Stimulated activated naive CD8-positive, alpha-beta T cell treated with anti-CD3 and anti-CD28 coated beads, Interleukin-15, Interleukin-2, amounts not matched to agents 100 ng/mL and 50 ng/mL, for 24 hours (primary cell): ENCODE measurements around the gene VRTN.
"Not testable (repeated sequence)": the region's sequence is repeated elsewhere in the genome, so short reads cannot be mapped to it uniquely, and the experiment has no call there.

ENCODE experiments used
- H3K27ac Mint-ChIP-seq: one replicate; pipeline ENCODE4 v1.8.0; 2021; ENCODE audit warnings: mild to moderate bottlenecking, mixed read lengths
- H3K27me3 Mint-ChIP-seq: one replicate; pipeline ENCODE4 v1.8.0; 2021; ENCODE audit warnings: mixed read lengths
- H3K36me3 Mint-ChIP-seq: one replicate; pipeline ENCODE4 v1.8.0; 2021; ENCODE audit warnings: low read depth, mixed read lengths
- H3K4me1 Mint-ChIP-seq: one replicate; pipeline ENCODE4 v1.8.0; 2021; ENCODE audit warnings: low read depth, mixed read lengths
- H3K4me3 Mint-ChIP-seq: one replicate; pipeline ENCODE4 v1.8.0; 2021; ENCODE audit warnings: mild to moderate bottlenecking, mixed read lengths
- H3K9me3 Mint-ChIP-seq: one replicate; pipeline ENCODE4 v1.8.0; 2021; ENCODE audit warnings: mixed read lengths

Gene VRTN

DNA sequence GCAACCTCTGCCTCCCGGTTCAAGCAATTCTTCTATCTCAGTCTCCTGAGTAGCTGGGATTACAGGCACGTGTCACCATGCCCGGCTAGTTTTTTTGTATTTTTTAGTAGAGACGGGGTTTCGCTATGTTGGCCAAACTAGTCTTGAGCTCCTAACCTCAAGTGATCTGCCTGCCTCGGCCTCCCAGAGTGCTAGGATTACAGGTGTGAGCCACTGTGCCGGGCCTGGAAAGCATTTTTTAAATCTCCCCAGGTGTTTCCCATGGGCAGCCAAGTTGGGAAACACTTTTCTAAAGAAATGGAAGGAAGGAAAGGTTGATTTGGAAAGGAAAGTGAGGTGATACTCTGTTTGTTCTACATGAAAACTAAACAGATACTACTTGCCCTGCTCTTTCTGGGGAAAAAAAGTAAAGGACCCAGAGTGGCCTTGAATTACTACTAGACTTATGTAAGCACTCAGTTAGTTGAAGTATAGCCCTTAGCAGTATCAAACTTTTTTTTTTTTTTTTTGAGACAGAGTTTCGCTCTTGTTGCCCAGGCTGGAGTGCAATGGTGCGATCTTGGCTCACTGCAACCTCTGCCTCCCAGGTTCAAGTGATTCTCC lies 18.2 kb upstream of the VRTN start:
- H3K27ac Mint-ChIP-seq, H3K27me3 Mint-ChIP-seq, H3K4me1 Mint-ChIP-seq, H3K4me3 Mint-ChIP-seq, H3K9me3 Mint-ChIP-seq, H3K36me3 Mint-ChIP-seq: not testable (repeated sequence)

DNA sequence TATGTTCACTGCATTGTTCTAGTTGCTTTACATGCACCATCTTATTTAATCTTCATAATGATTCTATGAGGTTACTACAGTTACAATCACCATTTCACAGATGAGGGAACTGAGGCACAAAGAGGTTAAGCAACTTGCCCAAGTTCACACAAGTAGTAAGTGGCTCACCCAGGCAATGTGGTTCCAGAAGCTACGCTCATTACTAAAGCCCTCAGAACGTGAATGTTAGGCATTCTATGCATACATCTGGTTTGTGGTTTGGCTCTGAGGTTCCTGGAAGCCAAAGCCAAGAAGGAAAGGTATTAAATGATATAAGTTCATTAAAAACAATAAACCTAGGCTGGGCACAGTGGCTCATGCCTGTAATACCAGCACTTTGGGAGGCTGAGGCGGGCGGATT lies 14.4 kb upstream of the VRTN start:
- no peaks in the 10 kb centered on the region for H3K4me1 Mint-ChIP-seq
- peaks cover 7% of the 10 kb centered on the region for H3K27me3 Mint-ChIP-seq
- no peaks in the 10 kb centered on the region for H3K9me3 Mint-ChIP-seq
- no peak overlapping the region for H3K27ac Mint-ChIP-seq
- H3K4me3 Mint-ChIP-seq, result no peak overlapping the region
- no peaks in the 10 kb centered on the region for H3K36me3 Mint-ChIP-seq

DNA sequence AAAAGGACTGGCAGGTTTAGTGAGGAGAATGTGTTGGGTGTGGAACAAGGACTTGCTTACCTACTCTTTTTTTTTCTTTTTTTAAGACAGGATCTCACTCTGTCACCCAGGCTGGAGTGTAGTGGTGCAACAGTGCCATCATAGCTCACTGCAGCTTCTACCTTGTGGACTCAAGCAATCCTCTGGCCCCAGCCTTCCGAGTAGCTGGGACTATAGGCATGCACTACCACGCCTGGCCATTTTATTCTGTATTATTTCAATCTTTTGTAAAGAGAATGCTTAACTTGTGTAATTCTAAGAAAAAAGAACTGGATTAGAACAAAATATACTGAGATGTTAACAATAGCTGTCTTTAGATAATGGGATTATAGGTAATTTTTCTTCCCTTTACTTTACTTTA lies 1.9 kb upstream of the VRTN start:
- Mint-ChIP-seq H3K27ac (no peak overlapping the region), H3K9me3 (no peaks in the 10 kb centered on the region), H3K4me1 (no peaks in the 10 kb centered on the region), H3K4me3 (no peak overlapping the region), H3K27me3 (peaks cover 10% of the 10 kb centered on the region), H3K36me3 (no peaks in the 10 kb centered on the region)

DNA sequence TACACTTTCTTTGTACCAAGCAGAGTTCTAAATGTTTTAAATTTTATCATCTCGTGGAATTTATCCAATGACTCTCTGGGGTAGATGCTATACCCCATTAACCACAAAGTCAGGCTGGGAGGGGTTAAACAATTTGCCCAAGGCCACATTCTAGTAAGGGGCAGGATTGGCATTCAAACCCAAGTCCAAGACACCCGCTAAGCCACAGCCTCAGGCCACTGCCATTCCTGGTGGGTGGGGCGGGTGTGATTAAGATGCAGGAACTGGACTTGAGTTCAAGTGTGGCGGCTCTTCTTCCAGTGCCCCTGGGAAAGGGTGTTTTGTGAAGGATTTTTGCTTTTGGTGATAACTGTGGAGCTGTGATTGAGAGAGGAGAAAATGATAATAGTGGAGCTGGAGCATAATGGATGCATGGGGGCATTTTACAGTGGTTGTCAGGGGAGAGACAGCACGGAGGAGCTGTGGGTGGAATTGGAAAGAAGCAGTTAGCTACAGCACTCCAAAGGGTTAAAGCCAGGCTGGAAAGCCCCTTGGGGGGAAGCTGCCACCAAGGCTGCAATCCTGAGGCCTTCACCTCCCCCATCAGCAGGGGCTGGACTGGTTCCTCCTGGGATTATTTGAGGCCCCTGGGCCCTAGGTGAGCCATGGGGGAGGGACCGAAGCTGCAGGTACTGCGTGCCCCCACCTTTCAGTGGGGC lies 1.0 kb upstream of the VRTN start:
- H3K4me3 Mint-ChIP-seq, result no peak overlapping the region

DNA sequence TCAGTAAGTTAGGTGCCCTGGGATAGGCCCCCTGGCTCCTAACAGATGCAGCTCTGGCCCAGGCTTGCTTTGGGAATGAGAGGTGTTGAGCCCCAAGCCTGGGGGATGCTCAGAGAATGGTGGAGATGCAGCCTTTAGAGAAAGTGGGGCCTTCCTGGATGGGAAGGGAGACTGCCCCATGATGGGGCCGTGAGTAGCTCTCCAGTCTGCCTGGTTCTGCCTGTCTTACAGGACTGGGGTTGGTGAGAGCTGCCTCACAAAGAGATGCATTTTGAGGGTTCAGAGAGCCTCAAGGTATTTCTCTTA lies 523 bp upstream of the VRTN start:
- H3K9me3 Mint-ChIP-seq, result no peaks in the 10 kb centered on the region
- no peak overlapping the region for H3K27ac Mint-ChIP-seq
- peaks cover 7% of the 10 kb centered on the region for H3K27me3 Mint-ChIP-seq
- H3K36me3 Mint-ChIP-seq, result no peaks in the 10 kb centered on the region
- H3K4me3 Mint-ChIP-seq, result no peak overlapping the region
- H3K4me1 Mint-ChIP-seq, result no peaks in the 10 kb centered on the region

More for the DNA sequence above, 1.0 kb upstream of the VRTN start:
- Mint-ChIP-seq H3K4me1 (no peaks in the 10 kb centered on the region), H3K9me3 (no peaks in the 10 kb centered on the region), H3K36me3 (no peaks in the 10 kb centered on the region), H3K27ac (no peak overlapping the region), H3K27me3 (peaks cover 6% of the 10 kb centered on the region)

DNA sequence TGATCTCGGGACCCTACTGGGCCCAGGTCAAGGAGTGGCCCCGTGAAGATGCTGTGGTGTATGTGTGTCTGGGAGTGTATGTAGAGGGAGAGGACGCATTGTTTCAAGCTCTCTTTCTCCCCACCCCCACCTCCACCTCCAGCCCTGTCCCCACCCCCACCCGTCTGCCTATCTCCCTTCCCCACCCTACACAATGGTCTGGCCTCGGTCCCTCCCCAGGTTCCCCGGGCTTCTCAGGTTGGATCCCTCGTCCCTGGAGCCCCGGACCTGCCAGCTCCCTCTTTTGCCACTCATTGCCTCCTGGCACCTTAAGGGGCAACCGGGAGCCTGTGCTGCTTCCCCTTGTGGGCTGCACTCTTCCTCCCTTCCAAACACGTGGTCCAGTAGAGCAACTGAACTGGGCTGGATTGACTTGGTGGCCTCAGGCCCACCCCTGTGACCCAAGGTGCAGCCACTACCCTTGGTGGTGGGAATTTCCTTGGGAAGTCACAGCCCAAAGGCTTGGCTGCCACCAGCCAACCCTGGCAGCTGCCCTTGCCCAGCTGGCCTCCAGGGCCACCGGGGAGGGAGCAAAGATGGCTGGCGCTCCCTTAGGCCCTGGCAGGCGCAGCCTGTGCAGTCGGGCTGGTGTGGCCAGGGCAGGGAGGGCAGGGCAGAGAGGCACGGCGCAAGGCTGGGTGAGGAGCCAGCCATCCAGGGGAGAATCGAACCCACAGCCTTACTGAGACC lies 628 bp downstream of the VRTN start:
- Mint-ChIP-seq H3K4me3 (no peak overlapping the region), H3K9me3 (no peaks in the 10 kb centered on the region), H3K27me3 (peaks cover 3% of the 10 kb centered on the region), H3K4me1 (no peaks in the 10 kb centered on the region), H3K27ac (no peak overlapping the region), H3K36me3 (no peaks in the 10 kb centered on the region)

DNA sequence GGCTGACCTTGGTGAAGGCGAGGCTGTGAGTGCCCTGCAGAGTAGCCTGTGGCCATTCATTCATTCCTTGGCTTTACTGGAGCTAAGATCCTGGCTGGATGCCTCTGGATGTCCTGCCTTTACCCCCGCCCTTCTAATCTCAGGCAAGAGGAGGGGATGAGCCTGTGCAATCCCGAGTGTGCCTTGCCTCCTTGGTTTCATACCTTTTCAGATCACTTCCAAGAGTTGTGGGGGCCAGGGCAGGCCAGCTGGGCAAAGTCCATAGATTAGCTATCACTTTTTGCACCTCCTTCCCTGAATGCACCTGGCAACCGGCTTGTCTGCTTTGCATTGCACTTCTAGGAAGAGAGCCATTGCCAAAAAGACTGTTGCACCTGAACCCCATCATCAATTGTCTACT lies 1.5 kb downstream of the VRTN start:
- peaks cover 3% of the 10 kb centered on the region for H3K27me3 Mint-ChIP-seq
- H3K4me1 Mint-ChIP-seq, result no peaks in the 10 kb centered on the region
- H3K9me3 Mint-ChIP-seq, result no peaks in the 10 kb centered on the region
- H3K27ac Mint-ChIP-seq, result no peak overlapping the region
- H3K4me3 Mint-ChIP-seq, result no peak overlapping the region
- H3K36me3 Mint-ChIP-seq, result no peaks in the 10 kb centered on the region

DNA sequence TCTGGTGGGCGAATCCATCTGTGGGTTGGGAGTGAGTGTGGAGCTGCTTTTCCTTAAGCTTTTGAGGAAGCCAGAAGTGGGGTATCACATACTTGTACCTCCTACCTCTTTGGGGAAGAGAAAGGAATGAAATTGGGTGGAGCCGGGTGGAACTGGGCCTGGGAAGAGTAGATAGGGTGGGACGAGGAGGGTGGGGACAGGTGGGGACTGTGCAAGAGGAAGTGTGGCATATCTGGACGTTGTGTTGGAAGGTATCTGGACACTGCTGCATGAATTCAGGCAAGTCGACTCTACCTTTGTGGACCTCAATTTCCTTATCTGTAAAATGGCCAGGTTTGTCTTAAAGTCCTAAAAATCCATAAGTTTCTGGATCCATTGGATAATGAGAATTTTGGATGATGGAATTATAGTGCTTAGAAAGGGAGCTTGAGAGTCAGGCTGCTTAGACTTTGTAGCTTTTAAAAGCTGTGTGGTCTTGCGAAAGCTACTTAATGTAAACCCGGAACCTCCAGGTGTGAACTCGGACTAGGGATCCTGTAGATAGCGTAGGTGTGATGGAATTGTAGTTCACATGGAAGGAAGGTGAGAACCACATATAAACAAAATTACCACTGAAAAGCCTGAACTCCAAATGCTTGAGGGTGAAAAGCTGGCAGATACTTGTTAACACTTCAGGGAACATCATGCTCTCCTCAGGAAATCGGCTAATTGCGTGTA lies 2.1 kb downstream of the VRTN start:
- Mint-ChIP-seq H3K36me3 (no peaks in the 10 kb centered on the region), H3K4me1 (no peaks in the 10 kb centered on the region), H3K9me3 (no peaks in the 10 kb centered on the region), H3K4me3 (no peak overlapping the region), H3K27ac (no peak overlapping the region), H3K27me3 (peaks cover 3% of the 10 kb centered on the region)

DNA sequence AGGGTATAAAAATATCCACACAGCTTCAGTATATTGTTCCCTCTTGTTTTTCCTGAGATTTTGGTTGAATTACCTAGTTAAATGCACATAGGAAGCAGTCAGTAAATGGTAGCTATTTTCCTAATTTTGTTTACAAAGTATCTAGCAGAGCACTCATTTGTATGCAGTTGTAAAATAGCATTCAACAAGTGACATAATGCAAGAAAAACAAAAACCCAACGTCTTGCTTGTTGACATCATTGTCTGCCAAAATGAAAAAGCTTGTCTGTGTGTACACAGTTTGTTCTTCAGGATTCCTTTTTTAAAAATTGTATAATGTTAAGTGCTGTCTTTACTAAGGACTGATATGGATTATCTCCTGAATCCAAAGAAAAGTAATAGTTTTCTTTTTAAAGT lies 2.7 kb downstream of the VRTN start:
- Mint-ChIP-seq H3K4me1 (no peaks in the 10 kb centered on the region), H3K36me3 (no peaks in the 10 kb centered on the region), H3K4me3 (no peak overlapping the region), H3K9me3 (no peaks in the 10 kb centered on the region), H3K27ac (no peak overlapping the region), H3K27me3 (peaks cover 3% of the 10 kb centered on the region)

DNA sequence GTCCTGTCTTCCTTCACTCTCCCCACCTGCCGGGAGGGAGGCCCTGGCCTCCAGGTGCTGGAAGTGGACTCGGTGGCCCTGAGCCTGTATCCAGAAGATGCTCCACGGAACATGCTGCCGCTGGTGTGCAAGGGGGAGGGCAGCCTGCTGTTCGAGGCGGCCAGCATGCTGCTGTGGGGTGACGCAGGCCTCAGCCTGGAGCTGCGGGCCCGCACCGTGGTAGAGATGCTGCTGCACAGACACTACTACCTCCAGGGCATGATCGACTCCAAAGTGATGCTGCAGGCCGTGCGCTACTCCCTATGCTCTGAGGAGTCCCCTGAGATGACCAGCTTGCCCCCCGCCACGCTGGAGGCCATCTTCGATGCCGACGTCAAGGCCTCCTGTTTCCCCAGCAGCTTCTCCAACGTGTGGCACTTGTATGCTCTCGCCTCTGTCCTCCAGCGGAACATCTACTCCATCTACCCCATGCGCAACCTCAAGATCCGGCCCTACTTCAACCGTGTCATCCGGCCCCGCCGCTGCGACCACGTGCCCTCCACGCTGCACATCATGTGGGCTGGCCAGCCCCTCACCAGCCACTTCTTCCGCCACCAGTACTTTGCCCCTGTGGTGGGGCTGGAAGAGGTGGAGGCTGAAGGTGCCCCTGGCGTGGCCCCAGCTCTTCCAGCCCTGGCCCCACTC lies 8.8 kb downstream of the VRTN start:
- Mint-ChIP-seq H3K4me3 (no peak overlapping the region), H3K27ac (peak overlapping the region; percentile 29), H3K27me3 (peaks cover 3% of the 10 kb centered on the region), H3K9me3 (no peaks in the 10 kb centered on the region), H3K36me3 (no peaks in the 10 kb centered on the region), H3K4me1 (no peaks in the 10 kb centered on the region)

DNA sequence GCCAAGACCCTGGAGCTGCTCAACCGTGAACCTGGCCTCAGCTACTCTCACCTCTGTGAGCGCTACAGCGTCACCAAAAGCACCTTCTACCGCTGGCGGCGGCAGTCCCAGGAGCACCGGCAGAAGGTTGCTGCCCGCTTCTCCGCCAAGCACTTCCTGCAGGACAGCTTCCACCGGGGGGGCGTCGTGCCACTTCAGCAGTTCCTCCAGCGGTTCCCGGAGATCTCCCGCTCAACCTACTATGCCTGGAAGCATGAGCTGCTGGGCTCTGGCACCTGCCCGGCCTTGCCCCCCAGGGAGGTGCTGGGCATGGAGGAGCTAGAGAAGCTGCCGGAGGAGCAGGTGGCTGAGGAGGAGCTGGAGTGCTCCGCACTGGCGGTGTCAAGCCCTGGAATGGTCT lies 9.3 kb downstream of the VRTN start:
- no peaks in the 10 kb centered on the region for H3K9me3 Mint-ChIP-seq
- H3K36me3 Mint-ChIP-seq, result no peaks in the 10 kb centered on the region
- H3K27me3 Mint-ChIP-seq, result peaks cover 5% of the 10 kb centered on the region
- H3K4me3 Mint-ChIP-seq, result no peak overlapping the region
- no peaks in the 10 kb centered on the region for H3K4me1 Mint-ChIP-seq
- no peak overlapping the region for H3K27ac Mint-ChIP-seq

DNA sequence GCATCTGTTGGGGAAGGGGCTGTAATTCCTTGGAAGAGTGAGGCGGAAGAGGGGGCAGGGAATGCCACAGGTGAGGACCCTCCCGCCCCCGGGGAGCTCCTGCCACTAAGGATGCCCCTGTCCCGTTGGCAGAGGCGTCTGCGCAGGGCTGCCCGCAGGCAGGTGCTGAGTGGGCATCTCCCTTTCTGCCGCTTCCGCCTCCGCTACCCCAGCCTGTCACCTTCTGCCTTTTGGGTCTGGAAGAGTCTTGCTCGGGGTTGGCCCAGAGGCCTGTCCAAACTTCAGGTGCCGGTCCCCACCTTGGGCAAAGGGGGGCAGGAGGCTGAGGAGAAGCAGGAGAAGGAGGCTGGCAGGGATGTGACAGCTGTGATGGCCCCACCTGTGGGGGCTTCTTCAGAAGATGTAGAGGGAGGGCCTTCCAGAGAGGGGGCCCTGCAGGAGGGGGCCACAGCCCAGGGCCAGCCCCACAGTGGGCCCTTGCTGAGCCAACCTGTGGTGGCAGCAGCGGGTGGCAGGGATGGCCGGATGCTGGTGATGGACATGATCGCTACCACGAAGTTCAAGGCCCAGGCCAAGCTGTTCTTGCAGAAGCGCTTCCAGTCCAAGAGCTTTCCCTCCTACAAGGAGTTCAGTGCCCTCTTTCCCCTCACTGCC lies 10.0 kb downstream of the VRTN start:
- Mint-ChIP-seq H3K4me3 (no peak overlapping the region), H3K36me3 (no peaks in the 10 kb centered on the region), H3K9me3 (no peaks in the 10 kb centered on the region), H3K27me3 (peaks cover 3% of the 10 kb centered on the region), H3K4me1 (no peaks in the 10 kb centered on the region), H3K27ac (no peak overlapping the region)

DNA sequence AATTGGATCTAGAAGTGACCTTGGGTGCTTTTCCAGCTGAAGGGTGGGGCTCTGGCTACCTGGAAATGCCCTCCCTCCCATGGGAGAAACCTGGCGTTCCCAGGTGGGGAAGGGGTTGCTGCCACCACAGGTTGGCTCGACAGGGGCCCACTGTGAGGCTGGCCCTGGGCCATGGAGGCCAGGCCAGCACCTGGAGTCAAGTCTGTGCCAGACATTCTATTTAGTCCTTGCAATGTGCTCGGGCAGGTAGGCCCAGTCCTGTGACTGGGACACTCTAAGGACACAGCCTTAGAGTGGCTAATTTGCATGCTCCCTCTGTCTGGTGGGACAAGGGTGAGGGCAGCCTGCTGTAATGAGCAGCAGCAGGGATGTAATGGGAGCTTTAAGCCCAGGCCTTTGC lies 11.9 kb downstream of the VRTN start:
- H3K36me3 Mint-ChIP-seq, result no peaks in the 10 kb centered on the region
- no peaks in the 10 kb centered on the region for H3K4me1 Mint-ChIP-seq
- peaks cover 8% of the 10 kb centered on the region for H3K27me3 Mint-ChIP-seq
- no peak overlapping the region for H3K27ac Mint-ChIP-seq
- H3K9me3 Mint-ChIP-seq, result no peaks in the 10 kb centered on the region
- no peak overlapping the region for H3K4me3 Mint-ChIP-seq

DNA sequence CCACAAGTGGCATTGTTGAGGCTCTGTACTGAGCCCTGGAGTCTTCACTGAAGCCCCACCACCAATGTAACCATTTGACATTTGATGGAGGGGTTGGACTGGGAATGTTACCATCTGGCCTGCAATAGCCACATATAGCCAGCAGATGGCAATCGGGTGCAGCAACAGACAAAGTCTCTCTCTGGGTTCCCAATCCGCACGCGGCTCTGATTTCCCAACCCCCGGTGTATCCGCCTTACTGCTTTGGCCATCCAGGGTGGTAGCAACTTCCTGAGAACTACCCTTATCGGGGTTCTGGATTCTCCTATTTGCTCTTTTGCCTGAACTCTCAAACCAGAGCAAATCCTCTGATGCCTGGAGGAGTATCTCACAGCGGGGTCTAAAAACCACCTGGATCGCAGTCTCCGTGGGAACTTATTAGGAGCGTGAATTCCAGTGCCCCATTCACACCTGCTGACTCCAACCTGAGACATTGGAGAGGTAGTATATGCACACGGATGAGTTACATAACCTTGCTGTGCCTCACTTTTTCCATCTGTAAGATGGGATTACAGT lies 14.2 kb downstream of the VRTN start:
- H3K27ac Mint-ChIP-seq, result no peak overlapping the region
- no peaks in the 10 kb centered on the region for H3K36me3 Mint-ChIP-seq
- peaks cover 8% of the 10 kb centered on the region for H3K27me3 Mint-ChIP-seq
- H3K4me3 Mint-ChIP-seq, result no peak overlapping the region
- no peaks in the 10 kb centered on the region for H3K9me3 Mint-ChIP-seq
- no peaks in the 10 kb centered on the region for H3K4me1 Mint-ChIP-seq
